ENCODE measurements around the gene FOXI2.

FOXI2 gene

GRCh38 chr10:127736915-127737562 lies at the start of gene FOXI2:
Gene FOXI2, plus strand, starts transcription at chr10:127737185. Its CDS starts 89 bp downstream, at chr10:127737274.
- FAIRE-seq, result no peak

DNA sequence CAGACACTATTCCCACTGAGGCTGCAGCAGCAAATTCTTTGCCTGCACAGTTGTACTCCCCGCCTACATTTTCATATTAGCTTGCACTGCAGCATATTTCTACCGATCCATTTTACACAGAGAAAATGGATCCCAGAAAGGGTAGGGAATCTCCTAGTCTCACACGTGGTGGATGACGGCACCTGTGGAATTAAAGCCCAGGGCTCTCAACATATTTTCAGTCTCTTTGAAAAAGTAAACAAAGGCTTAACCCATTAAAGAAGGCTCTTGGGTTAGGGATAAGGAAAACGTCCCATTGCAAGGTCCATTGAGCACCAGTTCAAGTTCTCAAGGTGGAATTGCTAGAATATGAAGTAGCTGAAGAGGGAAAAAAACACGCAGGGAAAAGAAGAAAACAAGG lies 49.4 kb upstream of the FOXI2 start:
- no peak for FAIRE-seq

- no peak for FAIRE-seq
These were observed 46.7 kb upstream of the FOXI2 start for GRCh38 chr10:127690176-127690835.

DNA sequence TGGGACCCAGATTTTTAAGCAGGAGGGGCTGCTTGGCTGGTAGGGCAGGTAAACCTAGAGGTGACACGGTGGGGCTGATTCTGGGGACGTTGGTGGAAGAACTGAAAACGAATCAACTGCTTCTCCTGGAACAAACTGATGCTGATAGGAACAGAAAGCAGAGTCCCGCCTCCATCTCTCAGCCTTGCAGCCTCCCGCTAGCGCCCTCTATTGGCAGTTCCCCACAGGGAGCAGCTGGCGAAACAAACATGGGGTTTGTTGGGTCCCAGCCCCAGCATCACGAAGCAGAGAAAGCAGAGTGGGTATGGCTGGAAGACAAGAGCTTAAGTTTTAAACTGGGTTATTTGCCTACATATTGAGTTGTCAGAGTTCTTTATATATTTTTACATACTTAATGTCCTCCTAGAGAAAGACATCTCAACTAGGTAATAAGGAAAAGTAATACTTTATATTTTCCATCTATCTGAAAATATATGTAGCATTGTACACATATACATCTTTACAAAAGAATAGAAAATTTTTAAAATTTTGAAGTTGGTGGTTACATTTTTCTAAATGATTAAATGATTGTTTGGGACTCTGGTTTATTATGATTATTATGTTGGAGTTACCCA lies 42.3 kb upstream of the FOXI2 start:
- no peak for FAIRE-seq

GRCh38 chr10:127695431-127695830 lies 41.6 kb upstream of the FOXI2 start:
- FAIRE-seq, result no peak

- no peak for FAIRE-seq
These were observed 38.1 kb upstream of the FOXI2 start for GRCh38 chr10:127698886-127699285.

GRCh38 chr10:127699311-127699710 lies 37.7 kb upstream of the FOXI2 start:
- FAIRE-seq, result no peak

DNA sequence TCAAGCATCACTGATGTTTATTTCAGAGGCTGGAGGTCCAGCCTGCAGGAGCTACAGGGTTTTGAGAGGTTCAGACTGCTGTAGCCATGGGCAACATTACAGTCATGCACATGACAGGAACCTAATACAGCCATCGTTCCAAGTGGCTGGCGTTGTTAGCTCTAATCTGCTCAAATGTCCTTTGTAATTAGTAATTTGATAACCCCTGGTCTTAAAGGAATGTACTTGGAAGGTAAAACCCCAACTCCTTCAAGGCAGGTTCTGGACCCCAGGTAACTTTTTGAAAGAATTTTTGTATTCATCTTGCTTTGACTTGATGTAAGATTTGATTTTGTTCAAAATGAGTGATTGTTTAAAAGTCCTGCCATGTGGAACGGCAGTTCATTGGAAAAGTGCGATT lies 34.7 kb upstream of the FOXI2 start:
- no peak for FAIRE-seq

- FAIRE-seq, result no peak
These were observed 21.7 kb upstream of the FOXI2 start for GRCh38 chr10:127715249-127715648.

- FAIRE-seq, result no peak
These were observed 21.1 kb upstream of the FOXI2 start for GRCh38 chr10:127715782-127716378.

GRCh38 chr10:127720142-127720541 lies 16.8 kb upstream of the FOXI2 start:
- no peak for FAIRE-seq

DNA sequence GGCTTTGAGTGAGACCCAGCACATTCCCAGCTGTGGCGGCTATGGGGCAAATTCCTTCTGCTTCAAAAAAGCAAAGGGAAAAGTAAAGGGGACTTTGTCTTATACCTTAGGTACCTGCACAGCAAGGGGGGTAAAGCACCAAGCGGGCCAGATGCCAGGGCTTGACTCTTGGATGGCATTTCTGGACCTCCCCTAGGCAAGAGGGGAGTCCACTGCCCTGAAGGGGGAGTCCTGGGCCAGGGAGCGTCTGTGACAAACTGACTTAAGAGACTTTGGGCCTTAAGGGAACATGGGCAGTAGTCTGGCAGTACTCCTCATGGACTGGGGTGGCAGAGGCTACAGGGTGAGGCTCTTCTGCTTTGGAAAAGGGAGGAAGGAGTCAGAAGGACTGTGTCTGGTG lies 16.1 kb upstream of the FOXI2 start:
- no peak for FAIRE-seq

DNA sequence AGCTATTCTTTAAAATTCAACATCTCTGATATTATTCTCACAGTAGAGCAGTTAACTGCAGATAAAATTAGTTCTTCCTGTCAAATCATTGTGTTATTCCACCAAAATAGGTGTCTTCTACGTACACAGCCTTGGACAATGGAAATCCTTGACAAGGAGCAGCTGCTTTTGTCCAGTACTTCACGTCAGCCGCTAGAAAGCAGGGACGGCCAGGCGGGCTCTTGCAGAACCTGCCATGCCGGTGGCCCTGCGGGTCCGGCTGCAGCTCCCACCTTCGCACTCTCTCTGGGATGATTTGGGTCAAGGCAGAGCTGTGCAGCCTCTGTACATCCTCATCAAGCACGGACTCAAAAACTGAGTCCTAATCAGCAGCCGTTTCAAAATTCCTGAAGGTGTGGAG lies 2.2 kb upstream of the FOXI2 start:
- no peak for FAIRE-seq

DNA sequence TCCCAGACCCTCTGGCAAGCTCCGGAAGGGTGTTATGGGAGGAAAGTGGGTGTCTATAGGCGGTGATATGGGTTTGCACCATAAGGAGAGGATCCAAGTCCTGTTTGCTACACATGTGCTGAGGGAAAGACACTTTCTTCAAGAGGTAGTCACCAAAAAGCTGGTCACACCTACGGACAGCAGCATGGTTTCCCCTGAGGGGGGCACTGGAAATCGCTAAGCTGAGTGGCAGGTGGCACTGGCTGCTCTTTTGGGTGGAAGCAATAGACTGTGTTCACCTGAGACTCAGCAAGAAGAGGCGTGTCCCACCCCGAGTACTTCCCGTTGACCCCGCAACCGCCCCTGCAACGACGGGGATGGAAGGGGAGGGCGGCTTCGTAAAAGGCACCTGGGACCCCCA lies 1.8 kb upstream of the FOXI2 start:
- FAIRE-seq, result no peak

DNA sequence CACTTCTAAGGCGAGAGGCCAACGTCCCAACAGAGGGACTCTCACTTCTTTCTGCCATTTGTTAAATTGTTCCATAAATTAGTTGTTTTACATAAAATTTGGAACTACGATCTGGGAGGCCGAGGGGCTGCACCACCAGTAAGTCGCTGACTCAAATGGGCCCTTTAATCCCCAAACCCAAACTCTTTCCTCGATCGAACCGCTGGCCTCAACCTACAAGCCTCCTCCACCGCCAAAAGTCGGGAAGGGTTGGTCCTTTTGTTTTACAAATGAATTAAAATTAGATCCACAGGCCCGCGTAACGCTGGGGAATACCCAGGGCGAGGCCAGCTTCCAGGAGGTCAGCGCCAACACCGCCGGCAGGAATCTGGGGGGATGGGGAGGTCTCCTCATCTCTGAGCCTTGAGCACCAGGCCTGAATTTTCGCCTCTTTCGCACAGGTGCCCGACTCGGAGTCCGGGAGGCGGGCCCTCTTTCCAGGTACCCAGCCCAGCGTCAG lies 1.2 kb upstream of the FOXI2 start:
- no peak for FAIRE-seq

- no peak for FAIRE-seq
These were observed 617 bp upstream of the FOXI2 start for GRCh38 chr10:127736222-127736914.

- FAIRE-seq, result no peak
These were observed 852 bp downstream of the FOXI2 start for GRCh38 chr10:127737563-127738511.

- FAIRE-seq, result no peak
These were observed 1.8 kb downstream of the FOXI2 start for GRCh38 chr10:127738512-127739424.

DNA sequence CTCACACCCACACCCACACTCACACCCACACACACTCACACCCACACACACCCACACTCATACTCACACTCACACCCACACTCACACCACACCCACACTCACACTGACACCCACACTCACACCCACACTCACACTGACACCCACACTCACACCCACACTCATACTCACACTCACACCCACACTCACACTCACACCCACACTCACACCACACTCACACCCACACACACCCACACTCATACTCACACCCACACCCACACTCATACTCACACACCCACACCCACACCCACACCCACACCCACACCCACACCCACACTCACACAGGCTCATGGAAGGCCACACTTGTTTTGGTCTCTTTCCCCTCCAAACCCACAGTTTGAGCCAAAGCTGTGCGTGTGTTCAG lies 2.9 kb downstream of the FOXI2 start:
- no peak for FAIRE-seq

GRCh38 chr10:127740596-127740995 lies 3.6 kb downstream of the FOXI2 start:
- FAIRE-seq, result no peak

DNA sequence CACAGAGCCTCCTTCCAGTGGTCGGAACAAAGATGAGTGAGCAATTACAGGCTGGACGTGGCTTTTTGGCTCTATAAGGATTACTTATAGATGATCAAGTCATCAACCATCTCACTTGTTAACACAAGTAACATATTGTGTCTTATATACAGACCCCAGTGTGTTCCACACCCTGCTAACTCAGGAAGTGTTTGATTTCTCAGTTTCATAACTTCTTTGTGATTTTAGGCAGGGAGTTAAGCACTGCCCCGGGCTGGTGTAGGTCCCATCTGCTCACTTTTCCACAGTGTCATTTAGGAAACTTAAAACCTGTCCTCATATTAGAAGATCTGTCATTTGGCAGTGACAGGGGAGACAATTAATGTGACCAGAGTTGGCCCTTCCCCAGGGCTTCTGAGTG lies 6.2 kb downstream of the FOXI2 start:
- no peak for FAIRE-seq
